Spleen (tissue), 7 donors: ENCODE data around the gene ABI1.

Experiments used
- CTCF ChIP-seq, 11 experiments: fragments of 200-600 bp in 7 of 11; fragments of 450-650 bp in 4 of 11; sonication (generic) in 4 of 11; IDR thresholded peaks in 8 of 11; conservative IDR thresholded peaks in 3 of 11; 1 replicate in 7 of 11; 2 replicates in 4 of 11; pipeline versions ENCODE4 v1.4.0 to v1.8.0; 2016 to 2021; ENCODE audit warnings: antibody characterized with exemption in 11 of 11, inconsistent platforms in 4 of 11, mild to moderate bottlenecking in 1 of 11
- POLR2A ChIP-seq, 3 donors: fragments of 450-650 bp; IDR thresholded peaks; one replicate each; pipeline ENCODE4 v1.5.1; 2017; ENCODE audit warnings: antibody characterized with exemption in 3 of 3, mild to moderate bottlenecking in 1 of 3
- donor health status: DM: no; HTN: no; CAD: no; lungs with moderate emphysema.
- donor health status: DM: no; HTN: no; CAD: no.
- donor health status: DM: no; HTN: no; CAD: no.

DNA sequence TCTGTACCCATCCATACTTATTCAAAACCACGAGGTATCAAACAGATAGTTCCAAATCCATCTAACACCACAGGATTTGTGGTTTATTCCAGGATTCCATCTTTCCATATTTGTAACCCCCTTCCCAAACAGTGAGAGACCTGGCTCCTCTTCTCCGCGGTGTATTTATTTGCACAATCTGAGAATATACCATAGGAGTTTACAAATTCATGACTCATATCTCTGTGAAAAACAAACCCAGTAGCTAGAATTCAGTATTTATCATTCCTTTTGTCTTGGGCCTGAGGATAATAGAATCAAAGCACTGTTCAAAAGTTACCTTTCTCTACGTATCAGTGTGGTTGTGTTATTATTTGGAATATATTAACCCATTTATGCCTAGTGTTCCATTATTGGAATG lies 131.4 kb downstream of the ABI1 start:
- TF ChIP-seq POLR2A (IDR thresholded peaks at IDR 0.05) (no peak), CTCF (IDR thresholded peaks at IDR 0.05 in 8 of 11, conservative IDR thresholded peaks at IDR 0.05 in 3 of 11) (no peak)
